ENCODE measurements around the gene GP5. TPM values are rescaled to one million over a fixed set of nuclear protein-coding genes. Genes with fewer than 3 reads are reported as not detected.

The GP5 gene
- total RNA-seq, 1 experiment from 2014 or later = not detected

DNA sequence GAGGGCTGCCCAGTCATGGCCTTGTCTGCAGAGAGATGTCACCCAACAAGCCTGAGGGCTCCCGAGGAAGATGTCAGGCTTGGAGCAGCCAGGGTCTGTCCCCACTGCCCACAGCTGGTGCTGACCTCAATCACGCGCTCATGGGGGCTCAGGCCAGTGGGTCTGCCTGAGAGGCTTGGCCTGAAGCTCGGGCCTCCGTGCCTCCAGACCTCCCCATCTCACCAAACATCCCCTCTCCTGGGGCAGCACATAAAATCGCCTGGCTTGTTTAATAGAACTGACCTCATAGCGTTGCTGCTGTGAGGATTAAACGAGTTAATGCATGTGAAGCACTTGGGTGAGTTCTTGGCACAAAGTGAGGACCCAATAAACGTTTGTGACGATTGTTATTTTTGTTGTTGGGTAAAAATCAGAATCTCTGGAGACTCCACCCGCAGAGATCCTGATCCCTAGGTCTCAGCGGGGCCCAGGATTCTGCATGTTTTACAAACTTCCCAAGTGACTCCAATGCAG lies 33.0 kb downstream of the GP5 start:
- H2BK20ac ChIP-seq (ENCODE audit: low read depth, low read length, poor library complexity, severe bottlenecking) = no peak overlapping the region
- no peak overlapping the region for H3K18ac ChIP-seq (ENCODE audit: insufficient read length, low read depth, low read length)
- H3K56ac ChIP-seq (ENCODE audit: insufficient read length, low read depth, low read length) = no peak overlapping the region
- H3K79me2 ChIP-seq (ENCODE audit: insufficient read depth, low read length) = no peaks in the 10 kb centered on the region
- no peak overlapping the region for H2AFZ ChIP-seq (ENCODE audit: low read length)
- H4K91ac ChIP-seq (ENCODE audit: insufficient read length, low read depth, low read length) = no peak overlapping the region
- no peaks in the 10 kb centered on the region for H4K20me1 ChIP-seq (ENCODE audit: control insufficient read depth, insufficient read depth, insufficient read length)
- no peaks in the 10 kb centered on the region; the same call in 1 of the 2 replicates for H3K27me3 ChIP-seq (ENCODE audit: insufficient read depth, low read length)
- no peaks in the 10 kb centered on the region for H3K9me3 ChIP-seq (ENCODE audit: control insufficient read depth, low read depth, low read length)
- no peak overlapping the region for H2AK5ac ChIP-seq (ENCODE audit: insufficient read length, low read length)
- TF ChIP-seq, protein P1, sequence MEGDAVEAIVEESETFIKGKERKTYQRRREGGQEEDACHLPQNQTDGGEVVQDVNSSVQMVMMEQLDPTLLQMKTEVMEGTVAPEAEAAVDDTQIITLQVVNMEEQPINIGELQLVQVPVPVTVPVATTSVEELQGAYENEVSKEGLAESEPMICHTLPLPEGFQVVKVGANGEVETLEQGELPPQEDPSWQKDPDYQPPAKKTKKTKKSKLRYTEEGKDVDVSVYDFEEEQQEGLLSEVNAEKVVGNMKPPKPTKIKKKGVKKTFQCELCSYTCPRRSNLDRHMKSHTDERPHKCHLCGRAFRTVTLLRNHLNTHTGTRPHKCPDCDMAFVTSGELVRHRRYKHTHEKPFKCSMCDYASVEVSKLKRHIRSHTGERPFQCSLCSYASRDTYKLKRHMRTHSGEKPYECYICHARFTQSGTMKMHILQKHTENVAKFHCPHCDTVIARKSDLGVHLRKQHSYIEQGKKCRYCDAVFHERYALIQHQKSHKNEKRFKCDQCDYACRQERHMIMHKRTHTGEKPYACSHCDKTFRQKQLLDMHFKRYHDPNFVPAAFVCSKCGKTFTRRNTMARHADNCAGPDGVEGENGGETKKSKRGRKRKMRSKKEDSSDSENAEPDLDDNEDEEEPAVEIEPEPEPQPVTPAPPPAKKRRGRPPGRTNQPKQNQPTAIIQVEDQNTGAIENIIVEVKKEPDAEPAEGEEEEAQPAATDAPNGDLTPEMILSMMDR (conservative IDR thresholded peaks at IDR 0.05) = no peak
- H2BK15ac ChIP-seq (ENCODE audit: low read depth, low read length) = no peak overlapping the region
- H2BK12ac ChIP-seq (ENCODE audit: insufficient read length, low read depth, low read length) = no peak overlapping the region
- H3K27ac Mint-ChIP-seq = no peak overlapping the region; a peak in 1 of 7 replicates
- DNase-seq = no peak
- no peaks in the 10 kb centered on the region for H3K36me3 Mint-ChIP-seq (ENCODE audit: insufficient read depth in 1 of 3, low read depth in 3 of 3)
- no peak overlapping the region for H2BK5ac ChIP-seq (ENCODE audit: insufficient read length, low read length)
- H4K8ac ChIP-seq (replicated peaks; ENCODE audit: insufficient read length, low read depth, low read length) = no peak overlapping the region
- no peak overlapping the region for H3K14ac ChIP-seq (ENCODE audit: insufficient read depth, low read length)
- no peak overlapping the region for H3K4me2 ChIP-seq (ENCODE audit: insufficient read depth, insufficient read length, low read length)
- H3K23ac ChIP-seq (ENCODE audit: insufficient read length, low read depth, low read length) = no peak overlapping the region
- H3T11ph ChIP-seq (ENCODE audit: low read length) = no peak overlapping the region
- H2BK120ac ChIP-seq (ENCODE audit: low read depth, low read length, poor library complexity, severe bottlenecking) = no peak overlapping the region
- H4K5ac ChIP-seq (ENCODE audit: insufficient read length, low read depth, low read length) = no peak overlapping the region
- H3K23me2 ChIP-seq (ENCODE audit: insufficient read length, low read depth, low read length, poor library complexity, severe bottlenecking) = no peaks in the 10 kb centered on the region
- H3K9me3 Mint-ChIP-seq = no peaks in the 10 kb centered on the region
- no peak overlapping the region for H3K4me3 Mint-ChIP-seq
- peaks cover 24 to 34% of the 10 kb centered on the region in 2 experiments for H3K4me1 Mint-ChIP-seq
- WGBS (ENCODE audit: extremely low coverage, insufficient read length, low lambda C conversion rate) = no CpG with 5 or more reads among the region's 12 CpGs
- peaks cover 21% of the 10 kb centered on the region for H3K27me3 Mint-ChIP-seq (ENCODE audit: low read depth)
- H3K4ac ChIP-seq (ENCODE audit: low read depth, low read length) = no peak overlapping the region
- H3K79me1 ChIP-seq (ENCODE audit: insufficient read depth, low read depth, low read length, poor library complexity, severe bottlenecking) = no peaks in the 10 kb centered on the region
- no peak overlapping the region for H3K27ac ChIP-seq (ENCODE audit: insufficient read length, low read depth, low read length)
- H3K9ac ChIP-seq (ENCODE audit: extremely low read depth, insufficient read length, low read length) = no peak overlapping the region
- H3K4me1 ChIP-seq (ENCODE audit: insufficient read depth, low read length) = no peaks in the 10 kb centered on the region

Measured in H9 (cell line).